Limb (tissue), 2 donors: Measurements from ENCODE around the gene AKT3.
"Not testable (repeated sequence)": the region's sequence is repeated elsewhere in the genome, so short reads cannot be mapped to it uniquely, and the experiment has no call there.

Experiments used
- DNase-seq, 2 donors: peaks; one replicate each; pipeline ENCODE4 v3.0.0-alpha.2; 2016; ENCODE audit errors: extremely low spot score in 2 of 2

AKT3 gene

DNA sequence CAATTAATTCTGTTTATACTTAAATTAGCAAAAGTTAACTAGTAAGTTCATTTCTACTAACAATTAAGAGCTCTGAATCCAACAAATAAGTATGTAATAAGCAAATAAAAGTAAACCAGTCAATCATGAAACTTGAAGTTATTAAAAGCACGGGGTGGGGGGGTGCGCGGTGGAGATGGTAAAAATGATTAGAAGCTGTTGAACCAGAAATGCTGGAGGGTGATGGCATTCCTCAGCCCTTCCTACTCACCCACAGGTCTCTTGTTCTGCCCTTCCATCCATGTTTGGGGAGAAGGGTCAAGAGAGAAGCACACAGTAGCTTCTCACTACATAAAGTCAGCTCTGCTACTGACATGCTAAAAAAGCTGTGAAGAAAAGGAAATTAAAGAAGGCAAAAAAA lies 63.5 kb downstream of the AKT3 start:
- no peak for DNase-seq

DNA sequence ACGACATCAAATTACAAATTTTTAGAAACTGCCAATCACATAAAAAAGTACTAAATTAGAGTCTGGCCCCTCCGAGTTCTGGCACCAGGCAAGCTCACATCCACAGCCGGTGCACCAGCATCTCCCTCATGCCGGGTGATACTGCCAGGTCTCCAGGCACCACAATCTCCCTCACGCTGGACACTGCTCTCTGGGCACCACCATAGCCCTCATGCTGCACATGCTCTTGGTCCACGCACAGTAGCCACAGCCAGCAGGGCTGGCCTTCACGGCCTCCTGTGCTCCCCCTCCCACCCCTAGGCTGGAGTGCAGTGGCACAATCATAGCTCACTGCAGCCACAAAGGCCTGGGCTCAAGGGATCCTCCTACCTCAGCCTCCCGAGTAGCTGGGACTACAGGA lies 65.5 kb downstream of the AKT3 start:
- no peak for DNase-seq

GRCh38 chr1:243783714-243784113 lies 66.3 kb downstream of the AKT3 start:
- DNase-seq = no peak

DNA sequence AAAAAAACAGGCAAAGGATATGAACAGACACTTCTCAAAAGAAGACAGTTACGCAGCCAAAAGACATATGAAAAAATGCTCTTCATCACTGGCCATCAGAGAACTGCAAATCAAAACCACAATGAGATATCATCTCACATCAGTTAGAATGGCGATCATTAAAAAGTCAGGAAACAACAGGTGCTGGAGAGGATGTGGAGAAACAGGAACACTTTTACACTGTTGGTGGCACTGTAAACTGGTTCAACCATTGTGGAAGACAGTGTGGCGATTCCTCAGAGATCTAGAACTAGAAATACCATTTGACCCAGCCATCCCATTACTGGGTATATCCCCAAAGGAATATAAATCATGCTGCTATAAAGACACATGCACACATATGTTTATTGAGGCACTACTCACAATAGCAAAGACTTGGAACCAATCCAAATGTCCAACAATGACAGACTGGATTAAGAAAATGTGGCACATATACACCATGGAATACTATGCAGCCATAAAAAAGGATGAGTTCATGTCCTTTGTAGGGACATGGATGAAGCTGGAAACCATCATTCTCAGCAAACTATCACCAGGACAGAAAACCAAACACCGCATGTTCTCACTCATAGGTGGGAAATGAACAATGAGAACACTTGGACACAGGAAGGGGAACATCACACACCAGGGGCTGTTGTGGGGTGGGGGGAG lies 77.5 kb downstream of the AKT3 start:
- not testable (repeated sequence) for DNase-seq

DNA sequence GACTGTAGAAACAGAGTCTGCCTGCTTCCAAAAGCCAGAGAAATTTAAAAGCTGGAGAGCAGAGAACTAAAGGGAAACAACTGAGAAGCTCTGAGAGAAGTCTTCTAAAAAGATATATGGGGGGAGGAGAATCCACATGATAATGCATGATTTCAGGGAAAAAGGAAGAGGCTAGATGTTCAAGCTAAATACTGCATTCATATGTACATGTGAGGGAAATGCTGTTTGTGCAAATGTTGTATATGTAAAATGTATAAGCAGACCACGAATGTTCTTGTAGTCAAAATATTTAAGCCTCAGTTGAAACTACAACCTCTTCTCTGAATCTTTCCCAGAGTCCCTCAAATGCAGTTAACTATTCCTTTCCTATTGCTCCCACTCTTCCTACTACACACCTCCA lies 79.2 kb downstream of the AKT3 start:
- no peak for DNase-seq

DNA sequence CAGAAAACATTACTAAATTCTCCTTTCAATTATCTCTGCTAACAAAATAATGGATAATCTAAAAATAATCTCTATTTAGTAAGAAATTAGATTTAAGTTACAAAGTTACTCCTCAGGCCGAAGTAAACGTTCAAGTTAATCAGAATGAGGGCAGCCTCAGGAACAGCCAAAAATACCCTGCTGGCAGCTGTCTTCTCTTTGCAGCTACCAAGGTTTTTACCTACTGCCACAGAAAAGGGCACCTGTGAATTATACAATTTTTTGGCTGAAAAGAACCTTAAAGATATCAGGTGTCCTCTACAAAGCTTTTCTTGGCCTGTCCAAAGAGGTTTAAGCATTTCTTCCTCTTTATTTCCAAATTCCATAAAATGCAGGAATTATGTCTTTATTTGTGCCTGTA lies 84.4 kb downstream of the AKT3 start:
- DNase-seq = no peak

DNA sequence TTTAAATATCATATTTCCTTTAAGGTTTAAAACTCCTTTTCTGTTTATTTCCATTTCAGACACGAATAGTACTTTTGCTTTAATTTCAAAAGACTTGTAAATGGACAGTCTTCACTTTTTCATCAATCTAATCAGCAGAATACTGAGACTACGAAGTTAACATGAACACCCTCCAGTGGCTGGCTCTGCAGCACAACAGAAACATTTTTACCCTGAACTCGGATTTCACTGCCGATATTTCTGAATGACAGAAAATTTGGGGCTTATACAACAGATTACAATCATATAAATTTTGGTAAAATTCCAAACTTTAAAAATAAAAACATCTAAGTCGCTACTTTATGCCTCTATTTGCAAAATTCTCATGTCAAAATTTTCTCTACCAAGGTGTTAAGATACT lies 86.2 kb downstream of the AKT3 start:
- no peak for DNase-seq

GRCh38 chr1:243758647-243759046 lies 91.4 kb downstream of the AKT3 start:
- no peak for DNase-seq

GRCh38 chr1:243756529-243756928 lies 93.5 kb downstream of the AKT3 start:
- no peak for DNase-seq

DNA sequence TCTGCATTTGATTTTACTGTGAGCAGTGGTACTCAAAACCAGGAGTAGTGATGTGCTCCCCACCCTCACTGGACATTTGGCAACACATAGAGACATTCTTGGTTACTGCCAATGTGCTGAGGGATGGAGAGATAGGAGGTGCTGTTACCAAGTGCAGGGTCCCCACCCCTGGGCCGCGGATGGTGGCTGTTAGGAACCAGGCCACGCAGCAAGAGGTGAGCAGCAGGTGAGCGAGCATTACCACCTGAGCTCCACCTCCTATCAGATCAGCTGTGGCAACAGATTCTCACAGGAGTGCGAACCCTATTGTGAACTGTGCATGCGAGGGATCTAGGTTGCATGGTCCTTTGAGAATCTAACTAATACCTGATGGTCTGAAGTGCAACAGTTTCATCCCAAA lies 95.7 kb downstream of the AKT3 start:
- no peak for DNase-seq

DNA sequence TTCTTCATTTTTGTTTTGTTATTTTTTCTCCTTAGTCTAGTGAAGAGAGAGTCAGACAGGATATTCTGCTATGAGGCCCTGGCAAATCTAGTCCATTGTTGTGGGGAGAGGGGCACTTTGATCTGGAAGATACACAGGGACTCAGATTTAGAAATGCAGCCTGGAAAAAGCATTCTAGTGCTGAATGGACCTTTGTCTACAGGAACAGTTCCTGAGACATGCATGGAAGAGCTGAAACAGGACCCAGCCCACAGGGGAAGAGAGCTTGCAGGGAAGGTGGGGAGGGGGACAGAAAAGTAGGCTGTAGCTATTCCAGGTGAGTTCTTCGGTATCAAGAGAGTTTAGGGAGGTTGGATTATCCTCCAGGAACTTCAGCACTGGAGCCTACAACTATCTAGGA lies 98.5 kb downstream of the AKT3 start:
- DNase-seq = no peak

- DNase-seq = peak in 1 of 2 donors; percentile 84
Measured at GRCh38 chr1:243748706-243749283, 101.2 kb downstream of the AKT3 start.

DNA sequence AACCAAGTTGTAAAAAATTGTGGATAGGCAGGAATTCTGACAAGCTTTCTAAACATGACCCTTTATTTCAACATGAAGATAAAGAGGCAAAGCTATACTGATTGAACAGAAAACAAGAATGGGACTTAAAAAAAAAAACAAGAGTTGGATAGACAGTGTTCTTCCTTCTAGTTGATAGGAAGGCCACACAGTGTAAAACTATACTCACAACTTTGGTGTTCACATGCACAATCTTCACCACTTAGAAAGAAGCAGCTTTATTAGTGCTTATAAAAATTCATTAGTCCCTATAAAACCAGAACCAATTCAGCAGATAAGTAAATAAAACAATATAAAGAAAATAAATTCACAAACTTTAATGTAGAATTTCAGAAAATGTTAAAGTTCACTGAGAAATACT lies 101.8 kb downstream of the AKT3 start:
- no peak for DNase-seq

DNA sequence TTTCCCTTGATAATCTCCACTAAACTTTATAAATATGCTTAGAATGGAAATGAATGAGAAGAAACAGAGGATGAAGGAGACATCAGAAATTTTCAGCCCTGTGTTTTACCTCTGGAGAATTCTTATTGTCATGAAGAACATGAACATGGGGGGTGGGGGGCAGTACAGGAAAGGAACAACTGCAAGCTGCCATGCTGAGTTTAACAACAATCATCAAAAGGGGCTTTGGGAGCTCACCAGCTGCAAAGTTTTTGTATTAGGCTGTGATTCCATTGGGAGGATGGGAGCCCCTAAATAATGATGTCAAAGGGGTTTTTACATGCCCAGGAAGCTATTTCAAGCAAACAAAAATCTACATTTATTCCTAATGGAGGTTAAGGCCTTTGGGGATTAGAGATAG lies 103.3 kb downstream of the AKT3 start:
- DNase-seq = no peak

- DNase-seq = no peak
Measured at GRCh38 chr1:243745356-243745755, 104.7 kb downstream of the AKT3 start.

GRCh38 chr1:243742819-243743218 lies 107.2 kb downstream of the AKT3 start:
- DNase-seq = no peak

DNA sequence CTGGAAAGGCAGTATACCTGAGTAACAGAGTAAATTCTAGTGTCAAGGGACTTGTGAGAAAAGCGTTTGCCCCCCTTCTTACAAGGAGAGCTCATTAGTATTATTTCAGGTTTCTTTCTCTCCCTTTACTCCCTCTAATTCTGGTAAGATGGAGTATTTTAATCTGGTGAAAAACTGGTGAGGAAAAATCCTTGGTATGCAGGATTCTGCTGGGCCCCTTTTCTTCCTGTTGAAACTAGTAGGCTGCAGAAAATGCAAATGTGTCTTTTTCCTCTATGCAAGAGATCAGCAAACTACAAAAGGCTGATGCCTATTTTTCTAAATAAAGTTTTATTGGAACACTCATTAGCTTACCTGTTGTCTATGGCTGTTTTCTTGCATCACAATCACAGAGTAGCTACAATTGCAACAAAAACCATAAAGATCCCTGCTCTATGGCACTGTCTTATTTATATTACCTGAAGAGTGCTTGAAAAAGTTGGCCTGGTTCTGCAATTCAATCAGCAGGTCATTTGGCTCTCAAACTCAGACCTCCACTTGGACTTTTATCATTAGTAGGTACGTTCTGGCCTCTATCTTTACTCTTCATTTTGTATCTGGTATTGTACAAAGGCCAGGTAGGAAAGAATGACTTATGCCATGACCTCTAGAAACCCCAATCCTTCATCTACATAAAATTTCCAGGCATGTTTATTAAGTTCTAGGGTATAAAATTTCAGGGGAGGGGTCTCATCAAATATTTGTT lies 109.6 kb downstream of the AKT3 start:
- no peak for DNase-seq

DNA sequence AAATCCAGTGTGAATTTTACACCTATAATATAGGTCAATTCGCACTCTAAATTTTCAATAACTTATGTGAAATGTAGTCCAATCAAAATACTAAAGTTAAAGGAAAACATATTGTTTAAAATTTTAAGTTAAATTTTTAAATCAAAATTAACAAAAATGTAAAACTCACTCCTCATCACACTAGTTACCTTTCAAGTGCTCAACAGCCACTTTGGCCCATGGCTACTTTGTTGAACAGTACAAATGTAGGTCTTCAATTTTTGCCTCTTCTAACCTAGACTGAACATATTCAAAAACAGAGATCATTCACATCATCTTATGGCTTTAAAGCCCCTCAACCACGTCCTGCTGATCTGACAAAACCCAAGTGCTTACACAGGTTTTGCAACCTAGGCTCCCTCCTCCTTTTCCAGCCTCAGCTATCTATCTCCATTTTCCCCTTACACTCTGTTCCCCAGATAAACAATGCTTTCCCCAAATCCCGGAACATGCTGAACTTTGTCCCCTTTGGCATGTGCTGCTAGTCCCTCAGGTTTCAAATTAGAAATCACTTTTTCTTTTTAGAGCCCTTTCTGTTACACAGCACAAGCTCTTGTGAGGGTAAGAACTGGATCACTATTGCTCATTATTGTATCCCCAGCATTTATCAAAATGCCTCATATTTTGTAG lies 110.6 kb downstream of the AKT3 start:
- DNase-seq = no peak

- no peak for DNase-seq
Measured at GRCh38 chr1:243738020-243738419, 112.0 kb downstream of the AKT3 start.

- DNase-seq = no peak
Measured at GRCh38 chr1:243735457-243735856, 114.6 kb downstream of the AKT3 start.

- no peak for DNase-seq
Measured at GRCh38 chr1:243734308-243734695, 115.7 kb downstream of the AKT3 start.

DNA sequence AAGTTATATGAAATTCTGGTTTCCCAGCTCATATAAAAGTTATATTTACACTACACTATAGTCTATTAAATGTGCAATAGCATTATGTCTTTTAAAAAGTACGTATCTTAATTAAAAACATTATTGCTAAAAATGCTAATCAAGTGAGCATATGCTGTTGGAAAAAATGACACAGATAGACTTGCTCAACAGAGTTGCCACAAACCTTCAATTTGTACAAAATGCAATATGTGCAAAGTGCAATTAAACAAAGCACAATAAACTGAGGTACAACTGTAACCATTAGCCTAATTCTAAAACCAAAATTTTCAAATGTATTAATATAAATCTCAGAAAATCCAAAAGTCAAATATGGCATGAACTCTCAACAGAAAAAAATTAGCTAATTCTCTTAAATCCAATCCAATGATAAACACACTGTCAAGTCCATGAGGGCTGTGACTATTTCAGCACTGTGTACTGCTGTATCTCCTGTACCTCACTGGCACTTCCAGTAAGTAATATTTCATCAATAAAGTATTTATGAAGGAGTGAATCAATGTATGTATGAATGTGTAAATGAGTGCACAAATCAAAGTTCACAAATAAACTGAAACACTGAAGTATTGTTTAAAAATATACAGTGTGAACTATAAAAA lies 116.3 kb downstream of the AKT3 start:
- no peak for DNase-seq
